ENCODE data around the gene CGB5.

- TF ChIP-seq CTCF (IDR thresholded peaks at IDR 0.05): no peak
- TF ChIP-seq POLR2A (IDR thresholded peaks at IDR 0.05): no peak
Observed at GRCh38 chr19:49061000-49061399, 17.4 kb downstream of the CGB5 start.

Data from Peyer's patch (tissue), 4 donors.